LNCaP clone FGC (cell line): ENCODE measurements around the gene PCGF5.

Source experiments
- DNase-seq: peaks from one replicate; pipeline ENCODE4 v3.0.0-alpha.2; 2011; ENCODE audit warnings: low read depth
- H3K4me3 ChIP-seq: 2 replicates; pipeline ENCODE4 v1.5.1; 2011; ENCODE audit warnings: mild to moderate bottlenecking, low read depth, low read length, control low read depth
- CTCF ChIP-seq: IDR thresholded peaks from 2 replicates; pipeline ENCODE4 v1.5.1; 2012; ENCODE audit warnings: mild to moderate bottlenecking; ENCODE audit not compliant: control insufficient read depth, insufficient read depth; ENCODE audit errors: extremely low read depth

PCGF5 gene

DNA sequence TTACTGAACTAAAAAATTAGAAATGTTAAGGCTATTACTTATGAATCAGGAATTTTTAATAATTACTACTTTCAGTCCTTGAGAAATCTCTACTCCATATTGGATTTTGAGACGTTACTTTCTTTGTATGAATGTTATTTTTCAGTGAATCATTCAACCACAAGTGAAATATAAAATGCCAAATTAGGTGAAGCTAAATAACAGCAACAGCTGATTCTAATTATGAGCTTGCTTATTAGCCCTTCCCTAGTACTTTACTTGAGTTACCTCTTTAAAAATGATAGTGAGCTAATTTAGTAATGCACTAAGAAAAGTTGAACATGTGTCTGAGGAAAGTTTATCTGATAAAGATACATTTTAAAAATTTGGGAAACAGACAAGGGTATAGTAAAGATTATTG, 51.4 kb downstream of the PCGF5 start:
- no peak overlapping the region for H3K4me3 ChIP-seq
- TF ChIP-seq CTCF: no peak
- DNase-seq: no peak

GRCh38 chr10:91284486-91285090, 64.1 kb downstream of the PCGF5 start:
- no peak for TF ChIP-seq CTCF
- no peak for DNase-seq
- no peak overlapping the region for H3K4me3 ChIP-seq

DNA sequence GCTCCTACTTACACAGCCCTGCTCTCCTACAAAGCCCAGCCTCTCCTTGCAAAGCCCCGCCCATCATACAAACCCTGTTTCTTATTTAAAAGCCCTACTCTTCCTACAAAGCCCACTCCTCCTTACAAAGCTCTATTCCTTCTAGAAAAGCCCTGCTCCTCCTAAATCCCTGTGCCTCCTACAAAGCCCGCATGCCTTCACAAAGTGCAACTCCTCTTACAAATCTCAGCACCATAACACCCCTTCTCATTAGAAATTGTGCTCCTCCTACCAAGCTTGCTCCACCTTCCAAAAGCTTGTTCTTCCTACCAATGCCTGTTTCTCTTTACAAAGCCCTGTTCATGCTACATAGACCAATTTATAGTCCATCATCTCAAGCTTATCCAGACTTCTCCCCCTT, 66.1 kb downstream of the PCGF5 start:
- no peak for DNase-seq
- no peak overlapping the region for H3K4me3 ChIP-seq
- TF ChIP-seq CTCF: no peak

DNA sequence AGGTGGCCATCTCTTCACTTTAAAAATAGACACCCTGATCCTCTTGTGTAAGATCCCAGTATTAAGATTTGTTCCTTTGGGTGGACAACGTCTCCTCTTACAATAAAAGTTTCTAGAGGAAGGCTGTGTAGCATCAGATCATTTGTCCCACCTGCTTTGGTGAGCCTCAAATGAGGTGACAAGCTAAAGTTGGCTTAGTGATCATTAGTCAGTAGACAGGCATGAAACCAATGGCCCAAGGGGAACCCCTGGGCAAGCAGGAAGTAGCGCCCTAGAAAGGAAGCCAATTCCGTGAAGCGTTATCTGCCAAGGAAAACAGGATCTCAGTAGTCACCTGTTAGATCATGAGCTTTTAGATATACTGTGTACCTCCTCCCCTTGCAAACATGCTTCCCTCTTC, 66.8 kb downstream of the PCGF5 start:
- DNase-seq: no peak

GRCh38 chr10:91287912-91288311, 67.4 kb downstream of the PCGF5 start:
- TF ChIP-seq CTCF: no peak
- DNase-seq: no peak
- no peak overlapping the region for H3K4me3 ChIP-seq

More for the DNA sequence above, 66.8 kb downstream of the PCGF5 start:
- no peak overlapping the region for H3K4me3 ChIP-seq
- no peak for TF ChIP-seq CTCF

GRCh38 chr10:91289305-91289704, 68.8 kb downstream of the PCGF5 start:
- no peak for TF ChIP-seq CTCF
- H3K4me3 ChIP-seq: no peak overlapping the region

DNA sequence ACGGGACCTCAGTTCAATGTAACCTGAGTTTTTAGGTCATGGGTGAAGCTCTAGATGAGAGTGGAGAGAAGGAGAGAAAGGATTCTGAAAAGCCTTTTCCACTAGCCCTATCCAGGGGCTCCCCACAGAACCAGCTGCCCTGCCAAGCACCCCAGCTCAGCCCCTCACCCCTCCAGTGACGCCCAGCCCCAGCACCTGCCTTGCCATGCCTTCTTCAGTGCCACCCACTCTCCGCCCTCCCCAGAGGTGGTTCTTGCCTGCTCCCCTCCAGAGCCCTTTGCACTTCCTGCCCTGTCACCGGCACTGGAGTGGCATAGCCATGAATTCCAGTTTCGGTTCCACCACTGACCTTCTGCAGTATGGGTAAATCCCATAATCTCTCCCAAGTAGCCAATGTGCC, 70.1 kb downstream of the PCGF5 start:
- TF ChIP-seq CTCF: no peak
- DNase-seq: no peak
- no peak overlapping the region for H3K4me3 ChIP-seq

More at GRCh38 chr10:91289305-91289704, 68.8 kb downstream of the PCGF5 start:
- no peak for DNase-seq
